Measurements from ENCODE around the gene FAN1. TPM values are rescaled to one million over a fixed set of nuclear protein-coding genes. Genes with fewer than 3 reads are reported as not detected.
A peak's percentile ranks its signal among the peaks of the same experiment; 100 is the strongest.

The FAN1 gene
- total RNA-seq, 2 donors from 2014 or later, result 25.0 to 26.0 TPM

- no peak for DNase-seq (ENCODE audit: low spot score)
- no peaks in the 10 kb centered on the region for H3K4me1 ChIP-seq (replicated peaks)
- no peaks in the 10 kb centered on the region for H3K27me3 ChIP-seq (replicated peaks; ENCODE audit: insufficient read depth)
- WGBS, result 88% methylated on average over 6 of the region's 6 CpGs
- no peak overlapping the region for H3K27ac ChIP-seq
- intact Hi-C loops (cut with DNase I), result no loop called here
- no peaks in the 10 kb centered on the region for H3K9me3 ChIP-seq
- TF ChIP-seq CTCF (IDR thresholded peaks at IDR 0.05), result no peak
- TF ChIP-seq POLR2A (IDR thresholded peaks at IDR 0.05), result no peak
- no peak for TF ChIP-seq POLR2AphosphoS5 (IDR thresholded peaks at IDR 0.05)
- H3K4me3 ChIP-seq, result no peak overlapping the region
- H3K36me3 ChIP-seq, result peaks cover 4 to 13% of the 10 kb centered on the region in 2 donors
These were observed 52.8 kb downstream of the FAN1 start for GRCh38 chr15:30956216-30957124.

- intact Hi-C loops (cut with DNase I), result no loop called here
- no peaks in the 10 kb centered on the region for H3K4me1 ChIP-seq (replicated peaks)
- no peak overlapping the region for H3K27ac ChIP-seq
- TF ChIP-seq POLR2AphosphoS5 (IDR thresholded peaks at IDR 0.05) (no peak), CTCF (IDR thresholded peaks at IDR 0.05) (no peak), POLR2A (IDR thresholded peaks at IDR 0.05) (no peak)
- no peaks in the 10 kb centered on the region for H3K27me3 ChIP-seq (replicated peaks; ENCODE audit: insufficient read depth)
- no peak overlapping the region for H3K4me3 ChIP-seq
- WGBS, result 87% methylated on average over 5 of the region's 5 CpGs
- DNase-seq (ENCODE audit: low spot score), result no peak
- H3K9me3 ChIP-seq, result no peaks in the 10 kb centered on the region
- H3K36me3 ChIP-seq, result peaks cover 4% of the 10 kb centered on the region in 2 donors
These were observed 54.5 kb downstream of the FAN1 start for GRCh38 chr15:30958219-30958618.

GRCh38 chr15:30962079-30962478 lies 58.4 kb downstream of the FAN1 start:
- no peaks in the 10 kb centered on the region for H3K9me3 ChIP-seq
- intact Hi-C loops (cut with DNase I), result no loop called here
- peak; percentile 47 for DNase-seq (ENCODE audit: low spot score)
- H3K36me3 ChIP-seq, result no peaks in the 10 kb centered on the region
- no peaks in the 10 kb centered on the region for H3K4me1 ChIP-seq (replicated peaks)
- TF ChIP-seq CTCF (IDR thresholded peaks at IDR 0.05) (no peak), POLR2A (IDR thresholded peaks at IDR 0.05) (no peak), POLR2AphosphoS5 (IDR thresholded peaks at IDR 0.05) (peak; percentile 56)
- H3K27ac ChIP-seq, result no peak overlapping the region
- H3K4me3 ChIP-seq, result no peak overlapping the region
- no peaks in the 10 kb centered on the region for H3K27me3 ChIP-seq (replicated peaks; ENCODE audit: insufficient read depth)

GRCh38 chr15:30962659-30963058 lies 58.9 kb downstream of the FAN1 start:
- Histone ChIP-seq H3K27me3 (replicated peaks; ENCODE audit: insufficient read depth) (no peaks in the 10 kb centered on the region), H3K36me3 (no peaks in the 10 kb centered on the region), H3K9me3 (no peaks in the 10 kb centered on the region), H3K27ac (no peak overlapping the region), H3K4me3 (no peak overlapping the region), H3K4me1 (replicated peaks) (no peaks in the 10 kb centered on the region)
- intact Hi-C loops (cut with DNase I), result no loop called here
- DNase-seq (ENCODE audit: low spot score), result no peak
- 94% methylated on average over 3 of the region's 3 CpGs for whole genome bisulfite sequencing
- TF ChIP-seq CTCF (IDR thresholded peaks at IDR 0.05), result no peak

GRCh38 chr15:30963681-30964080 lies 60.0 kb downstream of the FAN1 start:
- 74% methylated on average over 3 of the region's 3 CpGs for WGBS
- Histone ChIP-seq H3K27ac (no peak overlapping the region), H3K4me3 (no peak overlapping the region), H3K4me1 (replicated peaks) (no peaks in the 10 kb centered on the region), H3K9me3 (no peaks in the 10 kb centered on the region), H3K27me3 (replicated peaks; ENCODE audit: insufficient read depth) (no peaks in the 10 kb centered on the region), H3K36me3 (no peaks in the 10 kb centered on the region)
- intact Hi-C loops (cut with DNase I), result no loop called here
- no peak for TF ChIP-seq CTCF (IDR thresholded peaks at IDR 0.05)
- no peak for TF ChIP-seq POLR2A (IDR thresholded peaks at IDR 0.05)
- no peak for TF ChIP-seq POLR2AphosphoS5 (IDR thresholded peaks at IDR 0.05)
- DNase-seq (ENCODE audit: low spot score), result no peak
